HepG2 (cell line): ENCODE data around the gene TMEM253. TPM values are rescaled to one million over a fixed set of nuclear protein-coding genes. Genes with fewer than 3 reads are reported as not detected.

Experiments
- FOXO1 ChIP-seq: sonication (generic); formaldehyde crosslinking; IDR thresholded peaks from 2 replicates; pipeline ENCODE4 v1.4.0; 2020; ENCODE audit warnings: missing genetic modification reagents
- GZF1 ChIP-seq: sonication (generic); formaldehyde crosslinking; IDR thresholded peaks from 2 replicates; pipeline ENCODE4 v1.5.1; 2020; ENCODE audit warnings: mild to moderate bottlenecking, missing genetic modification reagents
- HDAC1 ChIP-seq: sonication (generic); formaldehyde crosslinking; IDR thresholded peaks from 2 replicates; pipeline ENCODE4 v1.5.1; 2020; ENCODE audit warnings: mild to moderate bottlenecking, missing genetic modification reagents
- NR2F6 ChIP-seq, 2 experiments: IDR thresholded peaks; 2 replicates each; pipeline ENCODE4 v1.6.1; 2016; ENCODE audit warnings: antibody characterized with exemption in 1 of 2, mild to moderate bottlenecking in 1 of 2
- SIX4 ChIP-seq: sonication (generic); formaldehyde crosslinking; IDR thresholded peaks from 2 replicates; pipeline ENCODE4 v1.4.0; 2020; ENCODE audit warnings: missing genetic modification reagents
- SOX13 ChIP-seq, 3 experiments: fragments of 450-650 bp in 1 of 3; sonication (generic) in 1 of 3; formaldehyde crosslinking in 1 of 3; IDR thresholded peaks in 2 of 3; conservative IDR thresholded peaks in 1 of 3; 2 replicates each; pipeline versions ENCODE4 v1.5.0 to v1.6.1; 2016 to 2020; ENCODE audit warnings: antibody characterized with exemption in 1 of 3, mild to moderate bottlenecking in 1 of 3, missing compliant biosample characterization in 1 of 3, missing genetic modification reagents in 1 of 3, moderate library complexity in 1 of 3
- SP4 ChIP-seq: sonication (generic); formaldehyde crosslinking; IDR thresholded peaks from 2 replicates; pipeline ENCODE4 v1.8.1; 2023; ENCODE audit warnings: mild to moderate bottlenecking, missing genetic modification reagents
- YEATS4 ChIP-seq: sonication (generic); formaldehyde crosslinking; IDR thresholded peaks from 2 replicates; pipeline ENCODE4 v1.4.0; 2020; ENCODE audit warnings: missing genetic modification reagents, borderline replicate concordance
- ZFX ChIP-seq: sonication (generic); formaldehyde crosslinking; IDR thresholded peaks from 2 replicates; pipeline ENCODE4 v1.4.0; 2020; ENCODE audit warnings: mild to moderate bottlenecking, low read depth, missing genetic modification reagents, moderate library complexity
- ZNF234 ChIP-seq: sonication (generic); formaldehyde crosslinking; conservative IDR thresholded peaks from 2 replicates; pipeline ENCODE4 v1.5.1; 2020; ENCODE audit warnings: mild to moderate bottlenecking, missing genetic modification reagents
- ZNF354B ChIP-seq: sonication (generic); formaldehyde crosslinking; IDR thresholded peaks from 2 replicates; pipeline ENCODE4 v1.8.0; 2022; ENCODE audit warnings: mild to moderate bottlenecking, missing genetic modification reagents
- ZNF460 ChIP-seq: sonication (generic); formaldehyde crosslinking; IDR thresholded peaks from 2 replicates; pipeline ENCODE4 v1.5.1; 2020; ENCODE audit warnings: missing genetic modification reagents, mild to moderate bottlenecking, borderline replicate concordance
- ZNF605 ChIP-seq: sonication (generic); formaldehyde crosslinking; IDR thresholded peaks from 2 replicates; pipeline ENCODE4 v1.8.0; 2022; ENCODE audit warnings: mild to moderate bottlenecking, missing genetic modification reagents
- ZNF746 ChIP-seq: sonication (generic); formaldehyde crosslinking; IDR thresholded peaks from 2 replicates; pipeline ENCODE4 v1.8.0; 2022; ENCODE audit warnings: mild to moderate bottlenecking, missing genetic modification reagents
- ZNF883 ChIP-seq: sonication (generic); formaldehyde crosslinking; IDR thresholded peaks from 2 replicates; pipeline ENCODE4 v1.5.1; 2020; ENCODE audit warnings: mild to moderate bottlenecking, missing genetic modification reagents; ENCODE audit errors: not compliant biosample characterization
- polyA plus RNA-seq, 8 experiments: library from polyadenylated mRNA; depleted of rRNA in 3 of 8; stranded (reverse) in 7 of 8; unstranded in 1 of 8; fragments of >200 nt; fragmentation: Illumina TruSeq in 4 of 8; extraction: Trizol in 4 of 8; gene quantifications; 2 replicates each; pipeline versions ENCODE4 v1.2.1 to v1.2.3, GENCODE V29; 2011 to 2016; ENCODE audit warnings: low read depth in 4 of 8, missing spikeins in 1 of 8, mixed read lengths in 1 of 8; ENCODE audit not compliant: insufficient read depth in 1 of 8
- total RNA-seq, 5 experiments: library from RNA; depleted of rRNA; stranded (reverse); fragments of >200 nt; fragmentation: Illumina TruSeq; extraction: Trizol; gene quantifications; 2 replicates each; pipeline ENCODE4 v1.2.3, GENCODE V29; 2016; ENCODE audit warnings: low read depth in 1 of 5
- TF ChIP-seq, protein P1 (sequence below): sonication (generic); formaldehyde crosslinking; IDR thresholded peaks from 2 replicates; pipeline ENCODE4 v1.8.0; 2022; ENCODE audit warnings: low read depth, missing genetic modification reagents
- TF ChIP-seq, protein P2 (sequence below): sonication (generic); formaldehyde crosslinking; IDR thresholded peaks from 2 replicates; pipeline ENCODE4 v1.8.0; 2022; ENCODE audit warnings: mild to moderate bottlenecking, missing genetic modification reagents, moderate library complexity
- TF ChIP-seq, protein P3 (sequence below): sonication (generic); formaldehyde crosslinking; conservative IDR thresholded peaks from 2 replicates; pipeline ENCODE4 v1.4.0; 2020; ENCODE audit warnings: mild to moderate bottlenecking, missing genetic modification reagents, moderate library complexity
- TF ChIP-seq, protein P4 (sequence below): sonication (generic); formaldehyde crosslinking; IDR thresholded peaks from 2 replicates; pipeline ENCODE4 v1.8.1; 2023; ENCODE audit warnings: missing genetic modification reagents, inconsistent platforms, borderline replicate concordance

Gene TMEM253
- total and polyA plus RNA-seq, 2 of the 13 experiments (the other 11 are each of a cell fraction or from before 2014, with no cell fraction given): 0.29 to 0.45 TPM

DNA sequence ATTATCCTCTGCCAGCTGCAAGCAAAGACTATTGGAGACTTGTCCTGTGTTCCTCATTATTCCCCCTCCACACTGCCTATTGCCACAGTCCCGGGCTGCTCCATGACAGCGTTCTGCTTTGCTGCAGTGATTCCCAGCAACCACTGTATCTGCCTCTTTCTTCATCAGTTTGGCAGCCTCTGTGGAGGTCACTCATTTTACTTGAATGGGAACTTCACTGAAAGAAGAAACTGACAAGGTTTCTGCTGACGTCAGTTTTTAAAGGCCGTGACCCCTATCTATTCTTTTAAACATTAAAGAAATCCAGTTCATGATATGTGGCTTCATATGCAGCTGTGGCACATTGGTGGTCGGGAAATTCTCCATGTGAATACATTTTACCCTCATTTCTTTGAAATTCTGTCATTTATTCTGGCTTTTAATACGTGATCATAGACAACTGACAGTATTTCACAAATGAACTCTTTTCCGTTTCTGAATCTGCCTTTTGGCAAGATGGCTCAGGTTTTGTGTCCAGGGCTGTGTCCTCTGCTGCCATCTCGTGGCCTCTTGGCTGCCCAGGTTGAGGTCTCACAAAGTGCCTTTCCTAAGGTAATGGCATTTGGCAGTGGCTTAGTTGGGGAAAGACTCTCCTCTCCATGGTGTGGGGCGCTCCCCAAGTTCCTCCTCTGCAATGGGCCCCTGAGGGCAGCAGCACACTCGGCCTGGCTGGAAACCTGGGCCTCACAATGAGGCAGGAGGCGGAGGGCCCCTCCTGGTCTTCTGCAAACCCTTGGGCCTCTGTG, 5.8 kb downstream of the TMEM253 start (continued):
- TF ChIP-seq, protein P1, sequence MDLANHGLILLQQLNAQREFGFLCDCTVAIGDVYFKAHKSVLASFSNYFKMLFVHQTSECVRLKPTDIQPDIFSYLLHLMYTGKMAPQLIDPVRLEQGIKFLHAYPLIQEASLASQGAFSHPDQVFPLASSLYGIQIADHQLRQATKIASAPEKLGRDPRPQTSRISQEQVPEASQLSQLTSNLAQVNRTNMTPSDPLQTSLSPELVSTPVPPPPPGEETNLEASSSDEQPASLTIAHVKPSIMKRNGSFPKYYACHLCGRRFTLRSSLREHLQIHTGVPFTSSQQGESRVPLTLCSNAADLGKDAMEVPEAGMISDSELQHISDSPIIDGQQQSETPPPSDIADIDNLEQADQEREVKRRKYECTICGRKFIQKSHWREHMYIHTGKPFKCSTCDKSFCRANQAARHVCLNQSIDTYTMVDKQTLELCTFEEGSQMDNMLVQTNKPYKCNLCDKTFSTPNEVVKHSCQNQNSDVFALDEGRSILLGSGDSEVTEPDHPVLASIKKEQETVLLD (CRISPR knock-in tag): 0 out of 2 replicates have a peak, but pooled peaks have one; percentile 38
- 0 out of 2 replicates have a peak, but pooled peaks have one; percentile 40 for TF ChIP-seq SIX4 (CRISPR knock-in tag)
- TF ChIP-seq ZNF746 (CRISPR knock-in tag): no peak
- TF ChIP-seq SP4: 0 out of 2 replicates have a peak, but pooled peaks have one; percentile 16
- TF ChIP-seq HDAC1: peak; percentile 78
- peak; percentile 63 for TF ChIP-seq NR2F6 (IDR thresholded peaks at IDR 0.05)
- TF ChIP-seq NR2F6 (CRISPR knock-in tag; IDR thresholded peaks at IDR 0.05): peak; percentile 78
- TF ChIP-seq, protein P2, sequence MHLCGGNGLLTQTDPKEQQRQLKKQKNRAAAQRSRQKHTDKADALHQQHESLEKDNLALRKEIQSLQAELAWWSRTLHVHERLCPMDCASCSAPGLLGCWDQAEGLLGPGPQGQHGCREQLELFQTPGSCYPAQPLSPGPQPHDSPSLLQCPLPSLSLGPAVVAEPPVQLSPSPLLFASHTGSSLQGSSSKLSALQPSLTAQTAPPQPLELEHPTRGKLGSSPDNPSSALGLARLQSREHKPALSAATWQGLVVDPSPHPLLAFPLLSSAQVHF (CRISPR knock-in tag): no peak
- TF ChIP-seq FOXO1: peak; percentile 46; the same call in 1 of the 2 replicates
- TF ChIP-seq SOX13 (IDR thresholded peaks at IDR 0.05): no peak
- TF ChIP-seq SOX13 (CRISPR knock-in tag; conservative IDR thresholded peaks at IDR 0.05 in 1 of 2, IDR thresholded peaks at IDR 0.05 in 1 of 2): peak in 1 of 2 experiments; percentile 38; a peak in 1 of 4 replicates
- peak; percentile 43; the same call in 1 of the 2 replicates for TF ChIP-seq YEATS4
- no peak for TF ChIP-seq ZNF460 (CRISPR knock-in tag)
- TF ChIP-seq ZNF605 (CRISPR knock-in tag): 0 out of 2 replicates have a peak, but pooled peaks have one; percentile 31
- TF ChIP-seq ZNF883 (CRISPR knock-in tag): peak; percentile 8
- TF ChIP-seq ZFX (CRISPR knock-in tag): peak; percentile 71
- TF ChIP-seq ZNF234 (CRISPR knock-in tag): peak; percentile 53; the same call in 1 of the 2 replicates
- TF ChIP-seq, protein P3, sequence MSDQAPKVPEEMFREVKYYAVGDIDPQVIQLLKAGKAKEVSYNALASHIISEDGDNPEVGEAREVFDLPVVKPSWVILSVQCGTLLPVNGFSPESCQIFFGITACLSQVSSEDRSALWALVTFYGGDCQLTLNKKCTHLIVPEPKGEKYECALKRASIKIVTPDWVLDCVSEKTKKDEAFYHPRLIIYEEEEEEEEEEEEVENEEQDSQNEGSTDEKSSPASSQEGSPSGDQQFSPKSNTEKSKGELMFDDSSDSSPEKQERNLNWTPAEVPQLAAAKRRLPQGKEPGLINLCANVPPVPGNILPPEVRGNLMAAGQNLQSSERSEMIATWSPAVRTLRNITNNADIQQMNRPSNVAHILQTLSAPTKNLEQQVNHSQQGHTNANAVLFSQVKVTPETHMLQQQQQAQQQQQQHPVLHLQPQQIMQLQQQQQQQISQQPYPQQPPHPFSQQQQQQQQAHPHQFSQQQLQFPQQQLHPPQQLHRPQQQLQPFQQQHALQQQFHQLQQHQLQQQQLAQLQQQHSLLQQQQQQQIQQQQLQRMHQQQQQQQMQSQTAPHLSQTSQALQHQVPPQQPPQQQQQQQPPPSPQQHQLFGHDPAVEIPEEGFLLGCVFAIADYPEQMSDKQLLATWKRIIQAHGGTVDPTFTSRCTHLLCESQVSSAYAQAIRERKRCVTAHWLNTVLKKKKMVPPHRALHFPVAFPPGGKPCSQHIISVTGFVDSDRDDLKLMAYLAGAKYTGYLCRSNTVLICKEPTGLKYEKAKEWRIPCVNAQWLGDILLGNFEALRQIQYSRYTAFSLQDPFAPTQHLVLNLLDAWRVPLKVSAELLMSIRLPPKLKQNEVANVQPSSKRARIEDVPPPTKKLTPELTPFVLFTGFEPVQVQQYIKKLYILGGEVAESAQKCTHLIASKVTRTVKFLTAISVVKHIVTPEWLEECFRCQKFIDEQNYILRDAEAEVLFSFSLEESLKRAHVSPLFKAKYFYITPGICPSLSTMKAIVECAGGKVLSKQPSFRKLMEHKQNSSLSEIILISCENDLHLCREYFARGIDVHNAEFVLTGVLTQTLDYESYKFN (CRISPR knock-in tag): peak; percentile 23; the same call in 1 of the 2 replicates
- TF ChIP-seq, protein P4, sequence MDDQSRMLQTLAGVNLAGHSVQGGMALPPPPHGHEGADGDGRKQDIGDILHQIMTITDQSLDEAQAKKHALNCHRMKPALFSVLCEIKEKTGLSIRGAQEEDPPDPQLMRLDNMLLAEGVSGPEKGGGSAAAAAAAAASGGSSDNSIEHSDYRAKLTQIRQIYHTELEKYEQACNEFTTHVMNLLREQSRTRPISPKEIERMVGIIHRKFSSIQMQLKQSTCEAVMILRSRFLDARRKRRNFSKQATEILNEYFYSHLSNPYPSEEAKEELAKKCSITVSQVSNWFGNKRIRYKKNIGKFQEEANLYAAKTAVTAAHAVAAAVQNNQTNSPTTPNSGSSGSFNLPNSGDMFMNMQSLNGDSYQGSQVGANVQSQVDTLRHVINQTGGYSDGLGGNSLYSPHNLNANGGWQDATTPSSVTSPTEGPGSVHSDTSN (CRISPR knock-in tag): no peak
- 0 out of 2 replicates have a peak, but pooled peaks have one; percentile 15 for TF ChIP-seq ZNF354B
- 0 out of 2 replicates have a peak, but pooled peaks have one; percentile 40 for TF ChIP-seq GZF1 (CRISPR knock-in tag)
